Liver (tissue), 3 donors: ENCODE data around the gene IKBKG.

Source experiments
- ATF3 ChIP-seq: IDR thresholded peaks from 2 replicates; pipeline ENCODE4 v1.6.1; 2016; ENCODE audit warnings: antibody characterized with exemption
- CTCF ChIP-seq: fragments of 150-350 bp; IDR thresholded peaks from 2 replicates; pipeline ENCODE4 v1.5.1; 2017; ENCODE audit warnings: improper control_type of control experiment, low read depth, low read length; ENCODE audit not compliant: missing input control
- EGR1 ChIP-seq, 2 donors: IDR thresholded peaks; 2 replicates each; pipeline ENCODE4 v1.6.1; 2016 to 2018; ENCODE audit warnings: antibody characterized with exemption in 2 of 2, low read depth in 2 of 2
- MAX ChIP-seq: IDR thresholded peaks from 2 replicates; pipeline ENCODE4 v1.6.1; 2016; ENCODE audit warnings: antibody characterized with exemption
- NR2F2 ChIP-seq: IDR thresholded peaks from 2 replicates; pipeline ENCODE4 v1.6.1; 2016; ENCODE audit warnings: antibody characterized with exemption
- RXRA ChIP-seq, 2 donors: IDR thresholded peaks; 2 replicates each; pipeline ENCODE4 v1.6.1; 2017 to 2018; ENCODE audit warnings: antibody characterized with exemption in 2 of 2, mild to moderate bottlenecking in 1 of 2
- SP1 ChIP-seq: IDR thresholded peaks from 2 replicates; pipeline ENCODE4 v1.6.1; 2018; ENCODE audit warnings: antibody characterized with exemption, mild to moderate bottlenecking
- TAF1 ChIP-seq: conservative IDR thresholded peaks from 2 replicates; pipeline ENCODE4 v1.6.1; 2016; ENCODE audit warnings: antibody characterized with exemption, mild to moderate bottlenecking
- donor health status: healthy.
- donor health status: healthy.

DNA sequence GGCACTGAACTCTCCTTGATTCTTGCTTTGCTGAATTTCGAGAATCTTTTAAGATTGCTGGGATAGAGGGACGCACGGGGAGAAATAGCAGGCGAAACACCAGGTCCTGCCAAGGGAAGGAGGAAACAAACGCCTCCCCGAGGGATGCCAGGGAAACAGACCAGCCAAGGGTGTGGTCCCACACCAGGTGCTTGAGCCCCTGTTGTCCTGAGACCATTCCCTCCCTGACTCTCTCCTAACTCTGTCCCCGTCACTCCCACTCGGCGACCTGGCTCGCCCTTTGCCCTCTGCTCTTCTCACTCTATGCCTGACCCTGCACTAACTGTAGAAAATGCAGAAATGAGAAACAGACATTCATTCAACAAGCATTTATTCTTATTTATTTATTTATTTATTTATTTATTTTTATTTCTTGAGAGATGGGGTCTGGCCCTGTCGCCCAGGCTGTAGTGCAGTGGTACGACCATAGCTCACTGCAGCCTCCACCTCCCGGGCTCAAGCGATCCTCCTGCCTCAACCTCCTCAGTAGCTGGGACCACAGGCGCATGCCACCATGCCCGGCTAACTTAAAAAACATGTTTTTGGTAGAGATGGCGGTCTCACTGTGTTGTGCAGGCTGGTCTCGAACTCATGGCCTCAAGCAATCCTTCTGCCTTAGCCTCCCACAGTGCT, 55.5 kb downstream of the IKBKG start:
- TF ChIP-seq MAX (no peak), CTCF (no peak), NR2F2 (no peak), TAF1 (no peak), ATF3 (no peak), EGR1 (IDR thresholded peaks at IDR 0.05; ENCODE audit: low read depth in 2 of 2) (no peak), RXRA (IDR thresholded peaks at IDR 0.05) (no peak), SP1 (no peak)
